Measurements from ENCODE around the gene KRT15.
A peak's percentile ranks its signal among the peaks of the same experiment; 100 is the strongest.

The KRT15 gene

GRCh38 chr17:41480581-41480980, 38.1 kb downstream of the KRT15 start:
- DNase-seq (ENCODE audit: low spot score): no peak

- DNase-seq (ENCODE audit: low spot score): no peak
These were observed 38.6 kb downstream of the KRT15 start for GRCh38 chr17:41480136-41480535.

- no peak for DNase-seq (ENCODE audit: low spot score)
These were observed 40.5 kb downstream of the KRT15 start for GRCh38 chr17:41478237-41478636.

GRCh38 chr17:41476866-41477815, 41.5 kb downstream of the KRT15 start:
- DNase-seq (ENCODE audit: low spot score): no peak

GRCh38 chr17:41475421-41475820, 43.3 kb downstream of the KRT15 start:
- DNase-seq (ENCODE audit: low spot score): no peak

GRCh38 chr17:41474863-41475262, 43.8 kb downstream of the KRT15 start:
- DNase-seq (ENCODE audit: low spot score): no peak

- DNase-seq (ENCODE audit: low spot score): no peak
These were observed 50.3 kb downstream of the KRT15 start for GRCh38 chr17:41468346-41468745.

- no peak for DNase-seq (ENCODE audit: low spot score)
These were observed 51.1 kb downstream of the KRT15 start for GRCh38 chr17:41467561-41467960.

GRCh38 chr17:41466988-41467387, 51.7 kb downstream of the KRT15 start, which contains the start of gene KRT32:
Gene KRT32, minus strand, starts transcription at chr17:41467386. Its CDS starts 61 bp downstream, at chr17:41467325.
- no peak for DNase-seq (ENCODE audit: low spot score)

- peak; percentile 75 for DNase-seq (ENCODE audit: low spot score)
These were observed 54.0 kb downstream of the KRT15 start for GRCh38 chr17:41464682-41465081.

- DNase-seq (ENCODE audit: low spot score): no peak
These were observed 54.5 kb downstream of the KRT15 start for GRCh38 chr17:41464173-41464572.

- no peak for DNase-seq (ENCODE audit: low spot score)
These were observed 54.9 kb downstream of the KRT15 start for GRCh38 chr17:41463746-41464145.
